Memory B cell (primary cell): Measurements from ENCODE around the gene CLBA1.
"Not testable (repeated sequence)": the region's sequence is repeated elsewhere in the genome, so short reads cannot be mapped to it uniquely, and the experiment has no call there.

Experiments
- ATAC-seq: fragments of 150-1000 bp; cut with Tn5 transposase; 2 replicates; pipeline ENCODE4 v1.10.0; 2021; ENCODE audit warnings: low read depth, mild to moderate bottlenecking, moderate library complexity
- DNase-seq, 2 donors: peaks; one replicate each; pipeline ENCODE4 v3.0.0; 2022; ENCODE audit warnings: low spot score in 2 of 2
- H3K27ac Mint-ChIP-seq: one replicate; pipeline ENCODE4 v1.8.0; 2022; ENCODE audit warnings: mild to moderate bottlenecking, moderate library complexity, mixed read lengths
- H3K27me3 Mint-ChIP-seq: one replicate; pipeline ENCODE4 v1.8.0; 2022; ENCODE audit warnings: mixed read lengths
- H3K36me3 Mint-ChIP-seq: one replicate; pipeline ENCODE4 v1.8.0; 2022; ENCODE audit warnings: mild to moderate bottlenecking, mixed read lengths
- H3K4me1 Mint-ChIP-seq: one replicate; pipeline ENCODE4 v1.8.0; 2022; ENCODE audit warnings: mixed read lengths
- H3K4me3 Mint-ChIP-seq: one replicate; pipeline ENCODE4 v1.8.0; 2022; ENCODE audit warnings: mild to moderate bottlenecking, moderate library complexity, mixed read lengths
- H3K9me3 Mint-ChIP-seq: one replicate; pipeline ENCODE4 v1.8.0; 2022; ENCODE audit warnings: mixed read lengths

The CLBA1 gene

DNA sequence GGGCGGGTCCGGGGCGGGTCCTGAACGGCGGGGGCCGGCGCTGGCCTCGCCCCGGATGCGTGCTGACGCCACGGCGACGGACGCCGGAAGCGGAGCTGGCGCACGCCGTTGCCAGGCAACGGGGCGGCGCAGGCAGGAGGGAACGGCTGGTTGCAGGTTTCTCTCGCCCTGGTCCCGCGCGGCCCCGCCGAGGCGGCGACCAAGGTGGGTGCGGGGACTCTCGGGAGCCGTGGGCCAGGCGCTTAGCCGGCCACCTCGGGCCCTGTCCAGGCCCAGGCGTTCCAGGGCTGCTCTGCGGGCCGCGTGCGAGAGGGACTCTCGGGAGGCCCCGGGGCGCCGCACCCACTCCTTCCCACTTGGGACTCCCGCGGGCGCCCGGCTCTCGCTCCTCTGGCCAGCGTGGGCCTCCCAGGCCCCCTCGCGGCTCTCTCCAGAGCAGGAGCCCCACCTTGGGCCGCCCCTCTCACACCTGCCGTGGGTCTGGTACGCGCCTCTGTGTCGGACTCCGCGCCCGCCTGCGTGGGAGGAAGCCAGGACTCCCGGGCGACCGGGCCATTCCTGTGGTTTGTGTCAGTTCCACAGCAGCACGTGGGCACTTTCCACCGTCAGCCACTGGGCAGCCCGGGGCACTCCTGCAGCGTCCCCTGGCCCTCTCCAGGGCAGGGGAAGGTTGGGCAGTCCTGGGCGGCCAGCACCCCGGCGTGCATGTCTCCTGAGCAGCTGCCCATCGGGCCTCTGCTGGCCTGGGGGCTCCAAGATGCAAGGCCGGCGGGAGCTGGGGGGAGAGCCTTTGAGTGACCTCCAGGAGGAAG lies at the start of gene CLBA1:
CLBA1 (plus strand) TSS at position 114 of the 812 bp plus-strand sequence; CDS start at position 758, 644 bp downstream.
- Mint-ChIP-seq H3K4me3 (peak within 1 kb of the TSS; percentile 83), H3K27me3 (peaks cover 3% of the 10 kb centered on the region), H3K27ac (peak within 1 kb of the TSS; percentile 91), H3K4me1 (peaks cover 10% of the 10 kb centered on the region), H3K9me3 (no peaks in the 10 kb centered on the region), H3K36me3 (peaks cover 2% of the 10 kb centered on the region)
- peak; percentile 77 to 85 for DNase-seq
- peak; percentile 97 for ATAC-seq

DNA sequence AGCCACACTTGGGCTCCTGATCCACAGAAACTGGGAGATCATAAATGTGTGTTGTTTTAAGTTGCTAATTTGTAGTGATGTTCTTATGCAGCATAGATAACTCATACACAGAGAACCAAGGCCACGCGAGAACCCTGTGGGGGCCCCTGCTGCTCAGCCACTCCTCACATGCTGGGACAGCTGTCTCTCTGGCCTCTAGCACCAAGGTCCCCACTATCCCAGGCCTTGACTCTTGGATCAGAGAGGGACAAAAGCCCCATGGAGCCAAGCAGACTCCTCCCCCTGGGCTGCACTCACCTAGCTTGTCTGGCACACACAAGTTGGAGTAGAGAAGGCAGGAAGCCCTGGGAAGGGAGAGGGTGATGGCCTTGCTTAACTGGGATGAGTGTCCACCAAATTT lies 49.6 kb upstream of the CLBA1 start:
- peaks cover 2% of the 10 kb centered on the region for H3K27me3 Mint-ChIP-seq
- ATAC-seq (no peak), DNase-seq (no peak)
- no peaks in the 10 kb centered on the region for H3K36me3 Mint-ChIP-seq
- no peaks in the 10 kb centered on the region for H3K9me3 Mint-ChIP-seq
- no peak overlapping the region for H3K27ac Mint-ChIP-seq
- H3K4me1 Mint-ChIP-seq = peaks cover 8% of the 10 kb centered on the region
- no peak overlapping the region for H3K4me3 Mint-ChIP-seq

DNA sequence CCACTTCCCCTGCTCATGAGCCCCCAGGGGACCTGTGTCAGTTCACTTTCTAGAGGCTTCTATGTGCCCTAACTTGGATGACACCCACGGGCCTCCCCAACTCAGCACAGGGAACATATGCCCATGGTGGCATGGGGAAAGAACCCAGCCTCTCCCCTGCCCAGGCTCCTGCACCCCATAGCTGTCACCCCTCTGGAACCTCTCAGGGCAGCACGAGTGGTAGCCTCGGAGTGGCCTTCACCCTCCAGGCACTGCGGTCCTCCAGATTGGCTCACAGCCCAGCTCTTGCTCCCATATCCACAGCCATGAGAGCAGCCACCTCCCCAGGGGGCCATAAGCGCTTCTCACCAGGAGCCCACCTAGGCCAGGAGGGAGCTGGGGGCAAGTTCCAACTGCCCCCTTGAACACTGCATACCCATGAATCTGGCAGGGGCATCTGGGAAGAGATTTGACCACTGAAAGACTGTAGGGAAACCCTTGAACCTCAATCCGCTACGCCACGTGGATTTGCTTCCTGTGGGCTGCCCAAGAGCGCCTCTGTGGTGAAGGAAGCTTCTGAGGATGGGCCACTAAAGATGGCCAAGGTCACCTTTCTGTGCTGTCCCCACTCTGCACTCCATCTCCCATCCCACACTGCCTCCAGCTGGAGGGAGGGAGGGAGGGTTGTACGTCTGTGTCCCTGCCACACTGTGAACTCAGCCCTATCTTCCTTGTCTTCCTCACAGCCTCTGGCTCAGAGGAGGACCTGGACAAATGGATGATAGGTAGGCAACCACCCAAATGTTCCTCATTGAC lies 49.0 kb upstream of the CLBA1 start:
- DNase-seq (no peak), ATAC-seq (no peak)
- Mint-ChIP-seq H3K9me3 (no peaks in the 10 kb centered on the region), H3K27ac (no peak overlapping the region), H3K4me1 (peaks cover 8% of the 10 kb centered on the region), H3K36me3 (no peaks in the 10 kb centered on the region), H3K4me3 (no peak overlapping the region), H3K27me3 (peaks cover 2% of the 10 kb centered on the region)

DNA sequence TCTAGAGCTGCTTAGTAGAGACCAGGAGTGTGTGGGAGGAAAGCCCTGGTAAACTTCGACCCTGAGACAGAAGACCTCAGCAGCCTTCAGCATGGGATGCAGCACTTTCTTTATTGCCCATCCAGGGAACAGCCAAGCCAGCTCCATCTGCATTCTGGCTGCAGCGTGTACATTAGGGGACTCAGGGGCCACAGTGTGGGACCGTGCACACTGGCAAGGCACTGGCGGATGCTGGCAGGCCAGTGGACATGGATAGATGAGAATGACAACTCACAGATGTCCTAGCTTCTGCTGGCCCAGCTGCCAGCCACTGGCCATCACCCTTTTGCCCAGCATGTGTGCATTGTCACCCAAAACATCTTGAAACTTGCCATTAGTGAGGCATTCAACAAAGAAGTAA lies 48.4 kb upstream of the CLBA1 start:
- Mint-ChIP-seq H3K36me3 (no peaks in the 10 kb centered on the region), H3K9me3 (no peaks in the 10 kb centered on the region), H3K27me3 (peaks cover 2% of the 10 kb centered on the region), H3K27ac (no peak overlapping the region), H3K4me1 (peaks cover 8% of the 10 kb centered on the region), H3K4me3 (no peak overlapping the region)
- DNase-seq = no peak
- no peak for ATAC-seq

DNA sequence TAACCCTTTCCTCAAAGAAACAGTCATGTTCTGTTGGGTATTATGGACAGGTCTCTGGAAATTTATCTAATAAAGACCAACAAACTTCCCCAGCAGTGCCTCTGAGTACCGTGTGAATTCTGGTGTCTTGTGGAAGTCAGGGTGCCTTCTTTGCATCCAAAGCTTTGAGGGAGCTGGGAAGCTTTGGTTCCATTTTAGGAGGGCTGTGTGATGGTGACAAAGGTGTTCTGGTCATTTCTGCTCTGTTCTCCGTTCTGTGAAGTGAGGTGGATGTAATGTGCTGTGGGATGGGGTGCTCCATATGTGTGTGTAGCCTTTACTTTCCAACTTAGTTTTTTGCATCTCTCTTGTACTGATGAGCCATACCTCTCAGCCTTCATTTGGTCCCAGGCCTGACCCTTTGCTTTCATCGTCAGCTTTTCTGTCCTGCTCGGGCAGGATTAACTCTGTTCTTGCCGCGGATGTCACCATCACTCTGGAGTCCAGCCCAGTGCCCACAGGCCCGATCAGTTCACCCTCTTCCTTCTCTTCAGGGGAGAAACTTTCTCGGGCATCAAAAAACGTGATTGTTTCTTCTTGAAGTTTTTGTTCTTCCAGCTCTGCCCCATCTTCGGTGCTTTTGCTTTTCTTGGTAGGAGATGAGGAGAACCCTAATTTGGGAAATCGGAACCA lies 47.8 kb upstream of the CLBA1 start:
- ATAC-seq (no peak), DNase-seq (no peak)
- peaks cover 8% of the 10 kb centered on the region for H3K4me1 Mint-ChIP-seq
- no peak overlapping the region for H3K27ac Mint-ChIP-seq
- H3K27me3 Mint-ChIP-seq = peaks cover 2% of the 10 kb centered on the region
- H3K4me3 Mint-ChIP-seq = no peak overlapping the region
- no peaks in the 10 kb centered on the region for H3K9me3 Mint-ChIP-seq
- H3K36me3 Mint-ChIP-seq = no peaks in the 10 kb centered on the region

DNA sequence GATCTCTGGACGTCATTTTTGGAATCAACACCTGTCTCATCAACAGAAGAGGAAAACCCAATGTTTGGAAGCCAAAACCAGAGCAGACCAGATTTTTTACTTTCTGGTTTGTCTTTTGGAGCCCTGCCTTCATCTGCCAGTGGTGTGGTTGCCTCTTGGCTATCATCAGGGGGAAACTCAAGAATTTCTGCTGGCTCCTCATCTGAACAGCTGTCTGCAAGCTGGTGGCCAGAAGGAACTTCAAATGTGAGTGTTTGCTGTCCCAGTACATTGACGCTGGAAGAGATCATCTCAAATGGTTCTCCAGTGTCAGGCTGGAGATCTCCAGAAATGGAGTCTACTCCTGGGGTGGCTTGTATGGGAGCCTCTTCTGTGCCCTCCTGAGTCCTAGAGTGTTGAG lies 47.2 kb upstream of the CLBA1 start:
- no peaks in the 10 kb centered on the region for H3K9me3 Mint-ChIP-seq
- ATAC-seq (no peak), DNase-seq (no peak)
- H3K4me3 Mint-ChIP-seq = no peak overlapping the region
- H3K27ac Mint-ChIP-seq = no peak overlapping the region
- H3K27me3 Mint-ChIP-seq = peaks cover 2% of the 10 kb centered on the region
- H3K4me1 Mint-ChIP-seq = peaks cover 8% of the 10 kb centered on the region
- no peaks in the 10 kb centered on the region for H3K36me3 Mint-ChIP-seq

DNA sequence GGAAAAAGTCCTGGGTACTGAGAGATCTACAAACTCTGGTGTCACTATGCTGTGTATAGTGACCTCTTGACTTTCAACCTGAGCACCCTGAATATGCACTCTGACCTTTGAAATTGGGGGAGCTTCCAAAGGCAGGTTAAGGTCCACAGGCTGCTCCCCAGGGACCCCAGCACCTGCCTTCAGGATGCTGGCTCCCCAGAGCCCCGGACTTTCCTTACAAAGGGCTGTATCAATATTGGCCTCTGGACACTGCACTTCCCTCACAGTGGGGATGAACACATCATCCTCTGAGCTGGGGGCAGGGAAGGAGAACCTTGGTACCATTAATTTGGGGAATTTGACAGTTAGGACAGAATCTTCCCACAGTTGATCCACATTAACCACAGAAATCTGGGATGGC lies 46.6 kb upstream of the CLBA1 start:
- ATAC-seq = no peak
- no peak for DNase-seq
- Mint-ChIP-seq H3K4me1 (peaks cover 8% of the 10 kb centered on the region), H3K4me3 (no peak overlapping the region), H3K27ac (no peak overlapping the region), H3K9me3 (no peaks in the 10 kb centered on the region), H3K27me3 (peaks cover 2% of the 10 kb centered on the region), H3K36me3 (no peaks in the 10 kb centered on the region)

DNA sequence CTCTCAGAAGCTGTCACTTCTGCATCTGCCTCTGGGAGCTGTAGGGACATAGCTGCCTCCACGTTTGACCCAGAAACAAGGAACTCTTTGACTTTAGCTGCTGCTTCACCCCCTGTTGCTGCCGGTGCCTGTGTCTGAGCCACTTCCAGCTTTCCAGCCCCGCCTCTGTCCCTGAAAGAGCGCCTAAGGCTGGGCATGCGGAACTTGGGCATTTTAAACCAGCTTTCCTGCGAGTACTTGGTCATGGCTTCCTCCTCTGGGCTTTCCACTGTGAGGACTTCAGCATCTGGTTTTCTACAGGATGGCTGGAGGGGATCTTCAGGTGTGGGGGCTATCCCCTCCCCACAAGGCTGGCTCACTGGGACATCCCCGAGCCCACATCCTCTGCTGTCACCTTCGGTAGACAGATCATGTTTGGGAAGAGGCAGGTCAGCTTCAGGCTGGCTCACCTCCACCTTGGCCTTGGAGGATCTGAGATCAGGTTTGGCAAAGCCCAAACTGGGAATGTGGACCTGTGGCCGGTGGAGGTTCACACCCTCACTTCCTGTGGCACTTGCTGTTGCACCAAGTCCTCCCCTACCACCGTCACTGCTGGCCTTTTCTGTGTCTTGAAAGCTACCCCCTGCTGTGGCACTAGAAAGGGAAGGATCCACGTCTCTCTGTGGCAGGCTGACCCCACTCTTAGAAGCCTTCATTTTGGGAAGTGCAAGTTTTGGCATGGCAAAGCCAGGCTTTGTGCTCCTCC lies 45.8 kb upstream of the CLBA1 start:
- Mint-ChIP-seq H3K9me3 (no peaks in the 10 kb centered on the region), H3K4me1 (peaks cover 3% of the 10 kb centered on the region), H3K36me3 (no peaks in the 10 kb centered on the region), H3K27me3 (no peaks in the 10 kb centered on the region), H3K27ac (no peak overlapping the region), H3K4me3 (no peak overlapping the region)
- no peak for DNase-seq
- ATAC-seq = no peak

DNA sequence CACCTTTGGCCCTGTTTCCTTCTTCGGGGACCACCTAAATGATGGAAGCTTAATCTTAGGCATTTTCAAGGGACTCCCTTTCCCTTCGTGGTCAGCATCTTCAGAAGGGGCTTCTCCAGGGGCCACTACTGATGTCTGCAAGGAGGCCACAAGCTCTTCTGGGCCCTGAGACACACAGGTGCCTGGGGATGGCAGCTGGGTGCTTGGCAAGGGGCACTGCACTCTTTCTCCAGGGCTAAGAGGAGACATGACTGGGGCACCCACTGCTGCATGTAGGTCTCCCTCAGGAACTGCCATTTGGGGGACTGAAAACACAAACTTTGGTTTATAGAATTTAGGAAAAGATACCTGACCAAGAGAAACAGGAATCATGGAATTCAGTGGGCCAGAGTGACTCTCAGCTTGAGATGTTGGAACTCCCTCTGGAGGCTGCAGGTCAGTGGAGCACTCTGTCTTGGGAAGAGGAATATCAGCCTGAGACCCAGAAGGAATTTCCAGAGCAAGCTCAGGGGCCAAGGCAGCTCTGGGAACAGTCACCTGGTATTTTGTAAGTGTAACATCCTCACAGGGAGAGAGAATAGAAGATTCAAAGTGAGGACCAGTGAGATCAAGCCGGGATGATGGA lies 45.0 kb upstream of the CLBA1 start:
- Mint-ChIP-seq H3K27ac (no peak overlapping the region), H3K9me3 (no peaks in the 10 kb centered on the region), H3K36me3 (no peaks in the 10 kb centered on the region), H3K4me1 (peaks cover 3% of the 10 kb centered on the region), H3K4me3 (no peak overlapping the region), H3K27me3 (no peaks in the 10 kb centered on the region)
- no peak for ATAC-seq
- DNase-seq = no peak

DNA sequence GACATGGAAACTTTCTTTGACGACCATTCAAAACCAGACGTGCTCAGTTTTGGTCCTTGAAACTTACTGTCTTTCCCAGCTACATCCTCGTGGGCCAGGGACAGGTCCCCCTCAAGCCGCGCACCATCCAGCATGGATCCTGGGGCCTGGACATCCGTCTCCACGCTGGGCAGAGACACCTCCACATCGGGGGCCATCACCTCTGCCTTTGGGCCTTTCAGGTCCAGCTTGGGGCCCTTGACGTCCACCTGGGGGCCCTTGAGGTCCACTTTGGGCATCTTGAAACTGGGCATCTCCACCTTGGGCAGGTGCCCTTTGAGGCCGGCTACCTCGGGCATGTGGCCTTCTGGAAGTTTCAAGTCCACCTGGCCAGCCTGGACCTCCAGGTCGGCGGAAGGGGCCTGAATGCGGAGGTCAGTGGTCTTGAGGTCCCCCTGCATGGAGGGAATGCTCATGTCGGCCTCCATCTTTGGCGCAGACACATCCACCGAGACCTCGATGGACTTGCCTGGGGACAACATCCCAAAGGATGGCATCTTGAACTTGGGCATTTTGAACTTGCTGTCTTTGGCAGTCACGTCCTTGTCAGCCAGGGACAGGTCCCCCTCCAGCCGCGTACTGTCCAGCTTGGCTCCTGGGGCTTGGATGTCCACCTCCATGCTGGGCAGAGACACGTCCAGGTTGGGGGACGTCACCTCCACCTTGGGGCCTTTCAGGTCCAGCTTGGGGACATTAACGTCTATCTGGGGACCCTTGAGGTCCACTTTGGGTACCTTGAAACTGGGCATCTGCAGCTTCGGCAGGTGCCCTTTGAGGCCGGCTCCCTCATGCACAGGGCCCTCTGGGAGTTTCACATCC lies 43.9 kb upstream of the CLBA1 start:
- Mint-ChIP-seq H3K4me1 (peaks cover 3% of the 10 kb centered on the region), H3K36me3 (no peaks in the 10 kb centered on the region), H3K4me3 (no peak overlapping the region), H3K27me3 (no peaks in the 10 kb centered on the region), H3K27ac (no peak overlapping the region), H3K9me3 (no peaks in the 10 kb centered on the region)
- DNase-seq = no peak
- ATAC-seq = no peak

DNA sequence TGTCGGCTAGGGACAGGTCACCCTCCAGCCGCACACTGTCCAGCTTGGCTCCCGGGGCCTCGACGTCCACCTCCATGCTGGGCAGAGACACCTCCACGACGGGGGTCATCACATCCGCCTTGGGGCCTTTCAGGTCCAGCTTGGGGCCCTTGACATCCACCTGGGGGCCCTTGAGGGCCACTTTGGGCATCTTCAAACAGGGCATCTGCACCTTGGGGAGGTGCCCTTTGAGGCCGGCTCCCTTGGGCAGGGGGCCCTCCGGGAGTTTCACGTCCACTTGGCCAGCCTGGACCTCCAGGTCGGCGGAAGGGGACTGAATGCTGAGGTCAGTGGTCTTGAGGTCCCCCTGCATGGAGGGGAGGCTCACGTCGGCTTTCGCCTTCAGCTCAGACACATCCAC lies 43.0 kb upstream of the CLBA1 start:
- Mint-ChIP-seq H3K9me3 (no peaks in the 10 kb centered on the region), H3K4me3 (no peak overlapping the region), H3K27ac (no peak overlapping the region), H3K36me3 (no peaks in the 10 kb centered on the region), H3K4me1 (no peaks in the 10 kb centered on the region), H3K27me3 (no peaks in the 10 kb centered on the region)
- no peak for ATAC-seq
- no peak for DNase-seq

DNA sequence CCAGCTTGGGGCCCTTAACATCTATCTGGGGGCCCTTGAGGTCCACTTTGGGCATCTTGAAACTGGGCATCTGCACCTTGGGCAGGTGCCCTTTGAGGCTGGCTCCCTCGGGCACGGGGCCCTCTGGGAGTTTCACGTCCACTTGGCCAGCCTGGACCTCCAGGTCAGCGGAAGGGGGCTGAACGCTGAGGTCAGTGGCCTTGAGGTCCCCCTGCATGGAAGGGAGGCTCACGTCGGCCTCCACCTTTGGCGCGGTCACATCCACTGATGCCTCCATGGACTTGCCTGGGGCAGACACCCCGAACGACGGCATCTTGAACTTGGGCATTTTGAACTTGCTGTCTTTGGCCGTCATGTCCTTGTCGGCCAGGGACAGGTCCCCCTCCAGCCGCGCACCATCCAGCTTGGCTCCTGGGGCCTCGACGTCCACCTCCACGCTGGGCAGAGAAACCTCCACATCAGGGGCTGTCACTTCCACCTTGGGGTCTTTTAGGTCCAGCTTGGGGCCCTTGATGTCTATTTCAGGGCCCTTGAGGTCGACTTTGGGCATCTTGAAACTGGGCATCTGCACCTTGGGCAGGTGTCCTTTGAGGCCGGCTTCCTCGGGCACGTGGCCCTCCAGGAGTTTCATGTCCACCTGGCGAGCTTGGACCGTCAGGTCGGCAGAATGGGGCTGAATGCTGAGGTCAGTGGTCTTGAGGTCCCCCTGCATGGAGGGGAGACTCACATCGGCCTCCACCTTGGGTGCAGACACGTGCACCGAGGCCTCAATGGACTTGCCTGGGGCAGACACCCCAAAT lies 42.2 kb upstream of the CLBA1 start:
- H3K27ac Mint-ChIP-seq, DNase-seq, H3K4me3 Mint-ChIP-seq, H3K9me3 Mint-ChIP-seq, H3K36me3 Mint-ChIP-seq, H3K27me3 Mint-ChIP-seq, ATAC-seq, H3K4me1 Mint-ChIP-seq: not testable (repeated sequence)
